Subcutaneous adipose tissue (tissue), 4 donors: ENCODE measurements around the gene WBP11. TPM values are rescaled to one million over a fixed set of nuclear protein-coding genes. Genes with fewer than 3 reads are reported as not detected.

ENCODE experiments used
- total RNA-seq, 4 donors: library from RNA; depleted of rRNA; stranded (reverse); fragments of >200 nt; gene quantifications; one replicate each; pipeline ENCODE4 v1.1.0, GENCODE V29; 2016
- TF ChIP-seq, protein P1 (sequence below): fragments of 450-650 bp; IDR thresholded peaks from one replicate; pipeline ENCODE4 v1.5.1; 2016; ENCODE audit warnings: low read depth, mild to moderate bottlenecking, control low read depth, antibody characterized with exemption, moderate library complexity

Gene WBP11
- total RNA-seq, result 10 to 100 TPM; 13.3 to 29.2 (median 20.6) TPM

DNA sequence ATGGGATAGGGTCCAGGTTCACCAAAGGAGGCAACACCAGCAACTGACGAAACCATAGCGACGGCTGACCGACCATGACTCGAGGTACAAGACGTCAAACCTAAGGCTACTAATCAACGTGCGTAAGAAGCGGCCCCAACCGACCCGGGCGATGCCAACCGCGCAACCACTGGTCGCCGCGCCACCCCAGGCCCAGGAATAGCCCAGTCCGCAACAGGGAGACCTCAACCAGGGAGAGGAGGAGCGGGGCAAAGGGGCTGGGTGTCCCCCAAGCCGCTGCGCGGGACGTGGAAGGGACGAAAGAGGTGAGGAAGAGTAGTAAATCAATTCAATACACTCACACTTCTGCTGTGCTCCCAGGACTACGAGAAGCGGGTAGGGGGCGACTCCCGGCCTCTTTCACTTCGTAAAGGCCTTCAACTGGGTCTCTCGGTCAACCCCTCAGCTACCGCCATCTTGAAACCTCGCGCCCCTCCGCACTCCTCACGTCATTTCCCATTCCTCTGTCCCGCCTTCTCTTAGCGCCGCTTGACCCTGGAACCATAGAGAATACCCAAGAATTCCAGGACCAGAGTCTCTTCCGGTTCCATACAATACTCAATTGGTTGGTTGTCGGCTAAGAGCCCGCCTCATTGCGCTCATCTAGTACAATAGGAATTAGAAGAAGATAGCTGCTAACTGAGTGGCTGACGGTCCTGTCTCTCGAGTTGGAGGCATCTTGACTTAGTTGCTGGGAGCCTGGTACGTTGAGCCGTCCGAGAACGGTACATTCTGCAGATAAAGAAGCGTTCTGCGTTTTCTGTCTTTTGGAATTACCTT, at the start of gene WBP11, which contains the start of gene C12orf60:
TSS of gene WBP11 (minus strand) at position 468 of the 819 bp plus-strand sequence. CDS start 2,095 bp downstream, outside the sequence.
TSS of gene C12orf60 (plus strand) at position 660 of the 819 bp plus-strand sequence. CDS start 19,266 bp downstream, outside the sequence.
- TF ChIP-seq, protein P1, sequence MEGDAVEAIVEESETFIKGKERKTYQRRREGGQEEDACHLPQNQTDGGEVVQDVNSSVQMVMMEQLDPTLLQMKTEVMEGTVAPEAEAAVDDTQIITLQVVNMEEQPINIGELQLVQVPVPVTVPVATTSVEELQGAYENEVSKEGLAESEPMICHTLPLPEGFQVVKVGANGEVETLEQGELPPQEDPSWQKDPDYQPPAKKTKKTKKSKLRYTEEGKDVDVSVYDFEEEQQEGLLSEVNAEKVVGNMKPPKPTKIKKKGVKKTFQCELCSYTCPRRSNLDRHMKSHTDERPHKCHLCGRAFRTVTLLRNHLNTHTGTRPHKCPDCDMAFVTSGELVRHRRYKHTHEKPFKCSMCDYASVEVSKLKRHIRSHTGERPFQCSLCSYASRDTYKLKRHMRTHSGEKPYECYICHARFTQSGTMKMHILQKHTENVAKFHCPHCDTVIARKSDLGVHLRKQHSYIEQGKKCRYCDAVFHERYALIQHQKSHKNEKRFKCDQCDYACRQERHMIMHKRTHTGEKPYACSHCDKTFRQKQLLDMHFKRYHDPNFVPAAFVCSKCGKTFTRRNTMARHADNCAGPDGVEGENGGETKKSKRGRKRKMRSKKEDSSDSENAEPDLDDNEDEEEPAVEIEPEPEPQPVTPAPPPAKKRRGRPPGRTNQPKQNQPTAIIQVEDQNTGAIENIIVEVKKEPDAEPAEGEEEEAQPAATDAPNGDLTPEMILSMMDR, result no peak

DNA sequence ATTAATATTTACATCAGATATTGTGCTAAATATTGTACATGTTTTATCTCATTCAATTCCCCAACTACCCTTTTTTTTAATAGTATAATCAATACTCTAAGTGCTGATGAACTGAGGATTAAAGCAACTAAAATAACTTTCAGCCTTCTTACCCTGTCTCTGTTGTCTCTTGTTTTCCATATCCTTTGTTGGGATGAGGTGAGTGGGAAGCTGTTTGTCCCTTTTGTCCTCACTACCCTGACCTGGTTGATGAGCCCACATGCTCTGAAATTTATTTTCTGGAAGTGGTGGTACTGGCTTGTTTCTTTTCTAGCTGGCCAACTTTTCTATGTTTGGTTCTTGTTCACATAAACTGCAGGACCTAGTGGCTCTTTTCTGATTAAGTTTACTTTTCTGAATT, 49.6 kb upstream of the WBP11 start:
- TF ChIP-seq, protein P1, result no peak

DNA sequence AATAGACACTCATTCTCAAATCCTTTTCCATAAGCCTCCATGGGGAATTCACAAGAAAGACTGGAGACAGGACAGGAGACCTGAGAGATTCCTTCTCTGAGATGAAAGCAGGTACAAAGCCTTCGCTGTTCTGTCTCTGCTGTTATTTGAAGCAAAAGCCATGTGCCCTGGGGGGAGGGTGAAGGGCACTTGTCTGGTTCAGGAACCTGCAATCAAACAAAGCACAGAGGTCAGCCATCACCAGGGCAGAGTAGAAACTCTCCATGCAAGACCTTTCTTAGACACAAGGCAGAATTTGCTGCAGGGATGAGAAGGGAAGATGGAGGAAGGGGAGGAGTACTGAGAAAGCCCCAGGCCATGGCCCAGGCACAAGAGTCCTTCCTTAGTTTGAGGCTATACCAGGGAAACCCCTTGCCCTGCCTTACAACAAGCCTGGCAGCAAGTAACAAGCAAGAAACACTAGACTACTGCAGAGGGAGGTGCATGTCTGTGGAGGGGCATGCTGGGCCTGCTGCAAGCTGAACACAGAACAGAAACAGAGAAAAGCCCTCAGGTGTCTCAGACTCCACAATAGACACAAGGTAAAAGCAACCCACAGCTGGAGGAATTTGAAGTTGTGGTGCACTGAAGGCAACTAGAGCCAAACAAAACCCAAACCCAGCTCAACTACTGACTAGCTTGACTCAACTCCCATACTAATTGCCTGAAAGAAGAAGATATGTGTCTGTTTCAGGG, 47.8 kb upstream of the WBP11 start:
- TF ChIP-seq, protein P1, result no peak

DNA sequence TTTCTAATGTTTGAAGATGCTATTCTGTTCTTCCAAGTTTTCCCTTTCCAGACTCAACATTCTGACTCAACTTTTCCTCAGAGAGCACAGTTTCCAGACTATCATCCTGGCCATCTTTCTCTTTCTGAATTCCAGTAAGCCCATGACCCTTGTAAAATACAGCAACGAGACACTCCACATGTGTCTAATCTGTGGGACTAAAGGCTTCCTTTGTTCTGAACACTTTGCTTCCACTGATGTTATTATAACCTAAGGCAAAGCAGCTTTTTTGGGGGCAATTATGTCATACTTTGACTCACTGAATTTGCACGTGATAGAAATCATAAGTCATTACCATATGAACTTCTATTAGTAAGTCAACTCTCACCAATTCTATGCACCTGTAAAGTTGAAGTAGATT, 46.4 kb upstream of the WBP11 start:
- TF ChIP-seq, protein P1, result no peak

DNA sequence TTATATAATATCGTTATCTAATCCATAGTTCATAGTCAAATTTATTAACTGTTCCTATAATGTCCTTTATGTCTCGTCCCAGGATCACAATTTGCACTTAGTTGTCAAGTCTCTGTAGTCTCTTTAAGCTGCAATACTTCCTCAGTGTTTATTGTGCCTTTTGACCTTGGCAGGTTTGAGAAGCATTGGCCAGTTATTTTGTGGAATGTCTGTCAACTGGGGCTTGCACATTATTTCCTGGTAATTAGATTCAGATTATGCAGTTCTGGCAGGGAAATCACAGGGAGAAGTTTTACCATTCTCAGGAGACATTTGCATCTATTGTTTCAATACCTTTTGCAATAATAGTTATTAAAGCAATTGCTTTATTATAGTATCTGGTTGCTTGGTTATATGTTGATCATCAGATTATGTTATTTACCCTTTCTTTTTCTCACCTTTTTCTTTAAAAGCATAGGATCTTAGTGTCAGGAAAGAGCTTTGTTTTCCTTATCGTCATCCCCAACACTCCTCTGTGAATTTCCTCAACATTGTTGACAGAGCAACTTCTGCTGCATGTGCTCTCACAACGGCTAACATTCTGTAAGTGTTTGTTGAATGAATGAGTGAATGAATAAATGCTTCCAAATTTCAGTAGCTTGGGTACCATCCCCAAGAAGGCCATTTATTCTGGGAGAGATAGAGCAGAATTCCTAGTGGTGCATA, 43.8 kb upstream of the WBP11 start:
- TF ChIP-seq, protein P1, result no peak

DNA sequence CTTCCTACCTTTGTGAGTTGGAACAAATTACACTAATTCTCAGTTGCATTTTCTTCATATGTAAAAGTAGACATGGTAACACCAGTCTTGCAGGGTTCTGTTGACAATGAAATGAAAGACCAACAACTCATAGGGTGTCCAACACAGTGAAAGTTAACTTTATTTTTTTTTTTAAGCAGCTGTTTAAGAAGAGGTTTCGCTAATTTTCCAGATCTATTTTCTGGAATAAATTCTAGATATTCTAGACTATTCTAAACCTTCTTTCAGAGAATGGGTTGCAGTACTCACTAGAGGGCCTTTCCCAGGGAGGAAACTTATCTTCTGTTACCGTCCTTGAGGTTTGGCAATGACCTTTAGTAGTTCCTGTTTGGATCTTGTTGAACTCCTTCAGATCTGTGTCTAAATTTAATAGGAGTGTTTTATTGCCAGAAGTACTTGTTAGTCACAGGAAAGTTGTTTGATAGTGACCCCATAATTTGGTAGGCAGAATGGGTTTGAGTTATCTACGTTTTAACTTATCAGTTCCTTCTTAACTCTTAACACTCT, 42.8 kb upstream of the WBP11 start:
- TF ChIP-seq, protein P1, result no peak

DNA sequence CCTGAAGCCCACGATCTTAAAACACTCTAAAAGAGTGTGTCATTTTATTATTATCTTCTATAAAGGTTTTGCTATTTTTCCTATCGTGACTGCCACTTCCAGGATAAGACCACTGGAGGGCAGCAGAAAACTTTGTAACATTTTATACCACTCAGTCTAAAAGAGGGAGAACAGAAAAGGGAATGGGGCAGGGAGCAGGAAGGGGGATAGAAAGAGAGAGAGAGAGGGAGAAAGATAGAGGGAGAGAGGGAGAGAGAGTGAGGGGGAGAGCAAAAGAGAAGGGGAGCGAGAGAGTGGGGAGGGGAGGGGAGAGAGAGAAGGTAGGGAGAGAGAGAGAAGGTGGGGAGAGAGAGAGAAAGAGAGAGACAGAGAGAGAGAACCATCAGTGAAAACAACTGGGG, 42.1 kb upstream of the WBP11 start:
- TF ChIP-seq, protein P1, result no peak
